Gastroesophageal sphincter (tissue), 3 donors: ENCODE data around the gene PARD3.

Source experiments
- EP300 ChIP-seq: sonication (generic); formaldehyde crosslinking; IDR thresholded peaks from one replicate; pipeline ENCODE4 v1.6.1; 2017; ENCODE audit warnings: antibody characterized with exemption, mild to moderate bottlenecking
- POLR2A ChIP-seq, 2 donors: fragments of 450-650 bp; IDR thresholded peaks; one replicate each; pipeline ENCODE4 v1.6.1; 2017; ENCODE audit warnings: antibody characterized with exemption in 2 of 2, mild to moderate bottlenecking in 2 of 2, moderate library complexity in 1 of 2
- POLR2AphosphoS5 ChIP-seq: sonication (generic); formaldehyde crosslinking; IDR thresholded peaks from one replicate; pipeline ENCODE4 v1.6.1; 2017; ENCODE audit warnings: antibody characterized with exemption
- TF ChIP-seq, protein P1 (sequence below), 4 experiments: fragments of 200-600 bp in 2 of 4; fragments of 450-650 bp in 2 of 4; sonication (generic) in 1 of 4; IDR thresholded peaks; one replicate each; pipeline ENCODE4 v1.5.1; 2017 to 2019; ENCODE audit warnings: antibody characterized with exemption in 4 of 4, mild to moderate bottlenecking in 2 of 4, moderate library complexity in 2 of 4

DNA sequence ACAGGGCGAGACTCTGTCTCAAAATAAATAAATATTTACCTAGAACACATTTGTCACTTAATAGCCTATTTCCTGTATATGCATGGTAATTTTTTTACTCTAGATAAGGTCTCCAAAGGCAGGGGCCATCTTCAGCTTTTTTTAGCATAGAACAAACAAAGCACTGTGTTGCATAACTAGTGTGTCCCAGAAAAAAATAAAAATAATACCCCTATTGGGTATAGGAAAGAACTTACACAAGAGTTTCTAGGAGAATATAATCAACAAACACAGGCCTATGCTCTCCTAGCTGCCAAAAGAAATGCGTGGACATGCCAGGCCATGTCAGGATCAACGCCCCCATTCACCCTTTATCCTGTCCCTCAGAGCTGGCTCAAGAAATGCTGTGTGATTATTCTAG is 103.6 kb downstream of the PARD3 start:
- TF ChIP-seq POLR2AphosphoS5 (no peak), POLR2A (IDR thresholded peaks at IDR 0.05) (no peak), EP300 (no peak)
- TF ChIP-seq, protein P1, sequence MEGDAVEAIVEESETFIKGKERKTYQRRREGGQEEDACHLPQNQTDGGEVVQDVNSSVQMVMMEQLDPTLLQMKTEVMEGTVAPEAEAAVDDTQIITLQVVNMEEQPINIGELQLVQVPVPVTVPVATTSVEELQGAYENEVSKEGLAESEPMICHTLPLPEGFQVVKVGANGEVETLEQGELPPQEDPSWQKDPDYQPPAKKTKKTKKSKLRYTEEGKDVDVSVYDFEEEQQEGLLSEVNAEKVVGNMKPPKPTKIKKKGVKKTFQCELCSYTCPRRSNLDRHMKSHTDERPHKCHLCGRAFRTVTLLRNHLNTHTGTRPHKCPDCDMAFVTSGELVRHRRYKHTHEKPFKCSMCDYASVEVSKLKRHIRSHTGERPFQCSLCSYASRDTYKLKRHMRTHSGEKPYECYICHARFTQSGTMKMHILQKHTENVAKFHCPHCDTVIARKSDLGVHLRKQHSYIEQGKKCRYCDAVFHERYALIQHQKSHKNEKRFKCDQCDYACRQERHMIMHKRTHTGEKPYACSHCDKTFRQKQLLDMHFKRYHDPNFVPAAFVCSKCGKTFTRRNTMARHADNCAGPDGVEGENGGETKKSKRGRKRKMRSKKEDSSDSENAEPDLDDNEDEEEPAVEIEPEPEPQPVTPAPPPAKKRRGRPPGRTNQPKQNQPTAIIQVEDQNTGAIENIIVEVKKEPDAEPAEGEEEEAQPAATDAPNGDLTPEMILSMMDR (IDR thresholded peaks at IDR 0.05), result no peak
